ENCODE results near the gene PEF1.

- TF ChIP-seq CTCF (IDR thresholded peaks at IDR 0.05; ENCODE audit: insufficient read depth, low read length, poor library complexity, severe bottlenecking) (no peak), EZH2phosphoT487 (conservative IDR thresholded peaks at IDR 0.05; ENCODE audit: low read length) (no peak)
These were observed 15.2 kb upstream of the PEF1 start for GRCh38 chr1:31659889-31660288.
